HK-2 (cell line): Measurements from ENCODE around the gene C5AR2.
"Not testable (repeated sequence)": the region's sequence is repeated elsewhere in the genome, so short reads cannot be mapped to it uniquely, and the experiment has no call there.

Source experiments
- DNase-seq: peaks from one replicate; pipeline ENCODE4 v3.0.0-alpha.2; 2018; ENCODE audit not compliant: unreplicated experiment

Gene C5AR2

DNA sequence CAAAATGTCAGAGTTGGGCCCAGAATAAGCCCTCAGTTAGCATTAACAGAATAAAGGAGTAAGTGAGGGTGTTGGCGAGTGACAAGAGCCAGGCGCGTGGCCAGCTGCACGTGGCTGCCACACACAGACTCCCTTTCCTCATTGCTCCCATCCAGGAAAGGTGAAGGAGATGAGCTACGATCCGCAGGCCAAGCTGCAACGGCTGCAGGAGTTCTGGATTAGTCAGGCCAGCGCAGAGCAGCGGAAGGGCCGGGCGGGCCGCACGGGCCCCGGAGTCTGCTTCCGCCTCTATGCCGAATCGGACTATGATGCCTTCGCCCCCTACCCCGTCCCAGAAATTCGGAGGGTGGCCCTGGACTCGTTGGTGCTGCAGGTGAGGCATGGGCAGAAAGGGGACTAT, 30.3 kb downstream of the C5AR2 start:
- no peak for DNase-seq

DNA sequence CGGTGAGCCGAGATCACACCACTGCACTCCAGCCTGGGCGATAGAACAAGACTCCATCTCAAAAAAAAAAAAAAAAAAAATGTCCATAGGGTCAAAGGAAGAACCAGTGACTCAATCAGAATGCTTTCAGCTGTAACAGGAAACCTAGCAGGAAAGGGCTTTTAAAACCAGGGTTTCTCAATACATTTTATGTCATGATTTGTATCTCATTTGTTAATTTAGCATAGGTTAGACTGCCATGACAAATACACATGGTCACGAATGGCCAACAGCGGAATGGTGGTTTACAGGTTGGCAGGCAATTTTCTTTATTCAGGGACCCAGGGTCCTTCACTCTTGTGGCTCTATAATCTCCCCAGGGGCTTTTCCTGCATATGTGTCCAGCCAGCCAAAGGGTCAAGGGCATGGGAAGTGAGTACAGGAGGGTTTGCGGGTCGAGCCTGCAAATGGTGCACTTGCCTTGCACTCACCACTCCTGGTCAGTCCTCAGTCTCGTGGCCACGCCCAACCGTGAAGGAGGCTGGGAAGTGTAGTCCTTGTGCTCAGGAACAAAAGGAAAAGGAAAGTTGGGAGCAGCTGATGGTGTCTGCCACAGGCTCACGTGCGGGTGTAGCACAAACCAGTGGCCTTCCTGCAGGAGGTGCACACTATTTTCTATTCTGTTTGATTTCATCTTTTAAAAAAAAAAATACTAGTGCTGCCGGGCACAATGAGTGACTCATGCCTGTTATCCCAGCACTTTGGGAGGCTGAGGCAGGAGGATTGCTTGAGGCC, 32.0 kb downstream of the C5AR2 start:
- peak; percentile 21 for DNase-seq

DNA sequence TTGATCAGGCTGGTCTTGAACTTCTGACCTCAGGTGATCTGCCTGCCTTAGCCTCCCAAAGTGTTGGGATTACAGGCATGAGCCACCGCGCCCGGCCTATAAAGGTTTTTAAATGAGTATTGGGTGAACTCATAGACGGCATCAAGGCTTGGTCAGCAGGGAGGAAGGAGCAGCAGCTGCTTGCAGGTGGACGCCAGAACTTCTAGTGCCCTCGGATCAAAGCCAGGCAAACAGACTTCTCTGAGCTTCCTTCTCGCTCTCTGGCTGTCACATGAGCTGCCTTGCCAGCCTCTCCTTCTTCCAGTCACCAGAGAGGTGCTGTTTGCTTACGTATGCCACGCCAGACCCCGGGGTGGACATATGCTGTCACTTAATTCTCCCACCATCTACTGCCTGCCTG, 33.5 kb downstream of the C5AR2 start:
- DNase-seq, result not testable (repeated sequence)

DNA sequence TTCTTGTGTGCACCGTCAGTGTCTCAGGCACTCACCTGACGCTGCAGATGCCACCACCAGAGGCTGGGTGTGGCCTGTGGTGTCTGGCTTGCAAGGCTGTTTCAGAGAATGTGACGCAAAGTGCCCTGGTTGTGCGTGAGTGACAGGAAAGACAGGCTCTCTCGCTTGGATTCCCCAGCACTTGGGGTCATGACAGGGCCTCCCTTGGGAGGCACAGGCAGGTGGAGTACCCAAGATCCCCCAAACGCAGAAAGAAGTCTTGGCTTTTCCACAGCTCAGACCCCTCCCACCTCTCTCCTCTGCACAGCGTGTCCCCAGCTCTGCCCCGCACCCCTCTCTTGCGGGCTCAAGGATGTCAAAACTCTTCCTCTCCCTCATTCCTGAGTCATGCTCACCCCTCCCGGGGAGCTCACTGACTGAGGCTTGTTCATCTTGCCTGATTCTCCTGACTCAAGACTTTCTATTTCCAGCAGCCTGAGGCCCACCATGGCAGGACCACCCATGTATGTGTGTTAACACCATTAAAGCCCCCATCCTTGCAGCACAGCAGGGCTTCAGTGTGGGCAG, 38.2 kb downstream of the C5AR2 start:
- no peak for DNase-seq

DNA sequence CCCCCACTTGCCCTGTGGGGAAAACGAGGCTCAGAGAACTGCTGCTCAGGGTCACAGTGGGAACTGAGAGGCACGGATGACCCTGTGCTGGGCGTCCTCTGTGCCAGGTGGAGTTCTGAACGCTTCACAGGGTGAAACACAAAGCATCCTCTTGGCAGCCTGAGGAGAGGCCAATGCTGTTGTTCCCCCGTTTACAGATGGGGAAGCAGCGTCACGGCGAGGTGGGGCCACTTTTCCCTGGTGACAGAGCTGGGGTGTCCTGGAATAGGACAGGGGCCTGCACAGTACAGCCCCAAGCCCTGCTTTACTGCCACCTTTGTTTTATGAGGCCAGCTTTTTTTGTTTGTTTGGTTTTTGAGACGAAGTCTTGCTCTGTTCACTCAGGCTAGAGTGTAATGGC, 39.3 kb downstream of the C5AR2 start:
- no peak for DNase-seq

DNA sequence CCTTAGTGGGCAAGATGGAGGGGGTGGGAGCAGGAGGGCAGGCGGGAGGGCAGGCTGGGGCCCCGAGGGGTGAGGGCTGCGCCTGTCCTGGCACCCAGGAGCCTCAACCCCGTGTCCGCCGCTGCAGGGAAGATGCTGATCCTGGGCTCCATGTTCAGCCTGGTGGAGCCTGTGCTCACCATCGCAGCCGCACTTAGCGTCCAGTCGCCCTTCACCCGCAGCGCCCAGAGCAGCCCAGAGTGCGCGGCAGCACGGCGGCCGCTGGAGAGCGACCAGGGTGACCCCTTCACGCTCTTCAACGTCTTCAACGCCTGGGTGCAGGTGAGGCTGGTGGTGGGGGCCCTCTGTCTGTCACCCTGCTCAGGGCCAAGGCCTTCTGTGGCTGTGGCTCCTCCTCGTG, 40.6 kb downstream of the C5AR2 start:
- no peak for DNase-seq

DNA sequence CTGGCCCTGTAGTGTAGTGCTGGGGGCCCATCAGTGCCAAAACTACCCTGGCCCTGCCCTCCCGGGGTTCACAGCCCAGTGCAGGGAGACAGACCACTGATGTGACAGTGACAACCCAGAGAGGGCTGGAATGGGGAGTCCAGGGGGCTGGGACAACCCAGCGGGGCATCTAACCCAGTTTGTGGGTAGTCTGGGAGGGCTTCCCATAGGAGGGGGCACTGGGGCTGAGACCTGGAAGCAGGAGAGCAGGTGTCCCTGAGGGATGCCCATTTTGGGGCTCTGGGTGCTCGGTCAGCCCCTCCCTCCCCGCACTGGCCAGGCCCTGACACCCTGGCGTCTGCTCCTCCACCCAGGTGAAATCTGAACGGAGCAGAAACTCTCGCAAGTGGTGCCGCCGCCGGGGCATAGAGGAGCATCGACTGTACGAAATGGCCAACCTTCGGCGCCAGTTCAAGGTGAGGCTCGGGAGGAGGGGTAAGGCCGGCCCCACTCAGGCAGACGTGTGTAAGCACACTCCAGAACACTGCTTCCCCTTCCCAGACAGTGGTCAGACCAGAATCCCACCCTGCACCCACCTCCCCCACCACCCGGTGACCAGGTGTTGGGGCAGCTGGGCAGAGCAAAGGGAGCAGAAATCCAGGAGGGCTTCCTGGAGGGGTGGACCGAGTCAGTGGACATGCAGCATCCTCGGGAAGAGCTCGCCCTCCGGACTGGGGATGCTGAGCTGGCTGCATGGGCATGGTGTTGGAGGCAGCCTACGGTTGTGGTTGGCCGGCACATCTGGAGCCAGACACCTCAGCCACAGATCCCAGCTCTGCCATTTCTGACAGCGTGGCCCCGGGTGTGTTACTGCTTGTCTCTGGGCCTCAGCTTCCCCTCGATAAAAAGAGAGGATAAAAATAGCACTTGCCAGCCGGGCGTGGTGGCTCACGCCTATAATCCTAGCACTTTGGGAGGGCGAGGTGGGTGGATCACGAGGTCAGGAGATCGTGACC, 41.6 kb downstream of the C5AR2 start:
- no peak for DNase-seq

DNA sequence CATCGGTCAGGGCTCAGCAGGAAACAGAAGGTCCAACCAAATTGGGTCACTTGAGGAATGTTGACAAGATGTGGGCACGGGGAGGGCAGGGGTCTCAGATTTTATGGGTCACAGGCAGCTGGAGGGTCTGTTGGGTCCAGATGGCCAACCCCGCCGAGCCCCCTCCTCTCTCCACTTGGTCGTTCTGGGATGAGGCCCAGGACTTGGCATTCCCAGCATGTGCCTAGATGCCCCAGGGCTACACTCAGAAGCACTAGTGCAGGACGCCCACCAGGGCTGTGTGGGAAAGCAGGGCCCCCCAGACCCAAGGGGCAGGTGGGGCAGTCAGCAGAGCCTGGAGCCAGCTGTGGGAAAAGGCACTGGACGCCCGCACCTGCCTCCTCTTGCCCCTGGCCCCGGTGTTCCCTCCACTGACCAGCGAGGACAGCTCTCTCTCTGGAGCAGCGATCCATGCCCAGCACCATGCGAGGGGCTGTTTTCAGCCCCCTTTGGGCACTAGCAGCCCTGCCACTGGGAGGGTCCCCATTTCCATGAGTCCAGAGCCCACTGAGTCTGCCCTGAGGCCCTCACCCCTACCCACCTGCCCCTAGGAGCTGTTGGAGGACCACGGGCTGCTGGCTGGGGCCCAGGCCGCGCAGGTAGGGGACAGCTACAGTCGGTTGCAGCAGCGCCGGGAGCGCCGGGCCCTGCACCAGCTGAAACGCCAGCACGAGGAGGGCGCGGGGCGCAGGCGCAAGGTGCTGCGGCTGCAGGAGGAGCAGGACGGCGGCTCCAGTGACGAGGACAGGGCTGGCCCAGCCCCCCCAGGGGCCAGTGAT, 43.1 kb downstream of the C5AR2 start:
- no peak for DNase-seq

DNA sequence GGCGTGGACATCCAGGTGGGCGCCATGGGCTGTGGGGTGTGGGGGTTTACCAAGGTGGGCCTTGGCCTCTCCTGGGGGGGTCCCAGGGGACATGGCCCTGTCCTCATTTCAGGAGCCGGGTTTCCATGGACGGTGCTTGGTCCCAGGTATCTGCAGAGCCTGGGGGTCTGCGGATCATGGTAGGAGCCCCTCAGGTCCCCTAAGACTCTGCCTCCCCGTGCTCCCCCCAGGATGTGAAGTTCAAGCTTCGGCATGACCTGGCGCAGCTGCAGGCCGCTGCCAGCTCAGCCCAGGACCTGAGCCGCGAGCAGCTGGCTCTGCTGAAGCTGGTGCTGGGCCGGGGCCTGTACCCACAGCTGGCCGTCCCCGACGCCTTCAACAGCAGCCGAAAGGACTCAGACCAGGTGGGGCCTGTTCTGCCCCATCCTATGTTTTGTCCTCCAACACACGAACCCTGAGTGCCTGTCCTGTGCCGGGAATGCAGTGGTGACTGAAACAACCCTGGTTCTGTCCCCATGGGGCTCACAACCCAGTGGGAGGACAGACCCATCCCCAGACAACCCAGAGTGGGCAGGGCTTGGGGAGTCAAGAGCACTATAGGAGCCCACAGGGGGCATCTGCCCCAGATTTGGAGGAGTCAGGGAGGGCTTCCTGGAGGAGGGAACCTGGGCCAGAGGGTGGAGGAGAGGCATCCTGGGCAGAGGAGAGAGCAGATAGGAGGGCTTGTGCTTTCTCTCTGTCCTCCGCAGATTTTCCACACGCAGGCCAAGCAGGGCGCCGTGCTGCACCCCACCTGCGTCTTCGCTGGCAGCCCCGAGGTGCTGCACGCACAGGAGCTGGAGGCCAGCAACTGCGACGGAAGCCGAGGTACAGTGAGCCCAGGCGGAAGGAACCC, 44.0 kb downstream of the C5AR2 start:
- no peak for DNase-seq

DNA sequence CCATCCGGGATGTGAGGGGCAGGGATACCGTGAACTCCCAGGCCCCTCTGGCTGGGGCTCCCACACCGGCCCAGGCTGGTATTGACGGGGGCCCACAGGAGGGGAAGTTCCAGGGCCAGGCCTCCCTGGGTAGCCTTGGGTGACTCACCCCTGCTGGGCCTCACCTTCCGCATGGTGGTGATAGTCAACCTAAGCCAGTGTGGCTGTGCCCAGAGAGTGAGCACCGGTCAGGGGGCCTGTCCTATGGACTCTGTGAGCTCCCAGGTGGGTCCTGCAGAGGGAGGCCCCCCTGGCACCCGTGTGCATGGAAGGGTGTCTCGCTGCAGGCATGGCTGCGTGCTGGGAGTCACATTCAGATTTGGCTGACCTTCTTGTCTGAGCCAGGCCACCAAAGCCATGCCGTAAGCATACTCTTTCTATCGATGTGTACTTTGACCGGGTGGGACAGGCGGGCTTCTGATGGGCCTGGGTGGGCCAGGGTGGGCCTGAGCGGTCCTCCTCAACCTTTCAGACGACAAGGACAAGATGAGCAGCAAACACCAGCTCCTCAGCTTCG, 44.7 kb downstream of the C5AR2 start:
- DNase-seq, result peak; percentile 41

DNA sequence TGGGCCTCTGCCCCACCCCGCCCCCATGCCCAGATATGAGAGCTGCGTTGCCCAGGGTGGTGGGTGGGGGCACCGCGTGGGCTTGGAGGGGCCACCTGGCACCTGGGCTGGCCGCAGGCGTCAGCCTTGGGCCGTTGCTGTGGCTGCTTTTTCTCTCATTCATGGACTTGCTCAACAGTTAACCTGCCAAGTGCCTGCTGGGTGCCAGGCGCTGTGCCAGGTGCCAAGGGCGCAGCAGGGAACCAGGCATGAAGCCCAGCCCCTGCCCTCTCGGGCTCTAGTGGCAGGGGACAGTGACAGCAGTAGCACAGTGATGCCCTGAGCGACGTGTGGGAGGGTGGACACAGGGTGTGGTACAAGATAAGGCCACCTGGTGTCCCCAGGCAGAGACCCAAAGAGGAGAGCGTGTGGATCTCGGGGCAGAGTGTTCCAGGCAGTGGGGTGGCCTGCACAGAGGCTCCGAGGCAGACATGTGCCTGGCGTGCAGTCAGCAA, 45.3 kb downstream of the C5AR2 start:
- no peak for DNase-seq

DNA sequence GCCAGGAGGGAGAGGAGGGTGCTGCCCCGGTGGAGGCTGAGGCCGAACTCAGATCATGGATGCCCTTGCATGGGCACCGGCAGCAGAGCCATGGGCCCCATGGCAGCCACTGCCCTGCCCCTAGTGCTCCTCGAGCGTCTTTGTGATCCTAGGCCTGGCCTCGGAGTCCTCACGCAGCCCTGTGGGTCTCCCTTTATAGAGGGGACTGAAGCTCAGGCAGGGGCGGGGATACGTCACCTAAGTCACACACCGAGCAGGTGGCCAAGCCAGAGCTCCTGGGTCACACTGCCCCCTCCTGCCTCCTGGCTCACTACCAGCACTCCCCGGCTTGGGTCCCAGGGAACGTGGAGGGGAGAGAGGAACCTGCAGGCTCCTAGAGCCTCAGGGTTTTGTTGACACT, 45.8 kb downstream of the C5AR2 start:
- DNase-seq, result no peak

DNA sequence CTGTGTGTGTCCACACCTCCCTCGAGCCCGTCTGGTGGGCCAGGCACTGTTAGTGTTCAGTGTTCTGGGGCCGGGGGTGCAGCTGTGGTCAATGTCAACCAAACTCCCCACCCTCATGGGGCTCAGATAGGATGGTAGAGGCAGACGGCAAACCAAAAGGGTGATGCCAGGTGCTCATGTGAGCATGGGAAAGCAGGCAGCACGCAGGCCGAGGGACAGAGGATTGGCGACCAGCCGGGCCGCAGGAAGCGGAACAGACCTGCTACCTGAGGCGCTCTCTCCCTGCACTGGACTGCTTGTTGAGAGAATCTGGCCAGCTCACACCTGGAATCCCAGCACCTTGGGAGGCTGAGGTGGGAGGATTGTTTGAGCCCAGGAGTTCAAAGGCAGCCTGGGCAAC, 46.3 kb downstream of the C5AR2 start:
- DNase-seq, result no peak

DNA sequence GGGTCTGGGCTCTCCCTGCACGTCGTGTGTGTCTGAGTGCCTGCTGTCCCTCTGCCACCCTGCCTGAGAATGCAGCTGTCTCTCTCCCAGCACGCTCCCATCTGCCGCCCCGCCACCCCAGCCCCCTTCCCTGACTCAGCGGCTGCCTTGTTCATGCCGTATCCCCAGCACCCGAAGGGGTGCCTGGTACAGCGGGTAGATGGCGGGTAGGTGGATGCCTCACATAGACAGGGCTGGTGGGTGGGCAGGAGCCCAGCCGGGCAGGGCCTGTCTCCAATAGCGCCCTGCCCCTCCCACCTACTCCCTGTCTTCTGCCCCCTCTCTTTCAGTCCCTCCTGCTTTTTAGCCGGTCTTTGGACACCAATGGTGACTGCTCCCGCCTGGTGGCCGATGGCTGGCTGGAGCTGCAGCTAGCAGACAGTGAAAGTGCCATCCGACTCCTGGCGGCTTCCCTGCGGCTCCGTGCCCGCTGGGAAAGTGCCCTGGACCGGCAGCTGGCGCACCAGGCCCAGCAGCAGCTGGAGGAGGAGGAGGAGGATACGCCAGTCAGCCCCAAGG, 47.5 kb downstream of the C5AR2 start:
- DNase-seq, result no peak

DNA sequence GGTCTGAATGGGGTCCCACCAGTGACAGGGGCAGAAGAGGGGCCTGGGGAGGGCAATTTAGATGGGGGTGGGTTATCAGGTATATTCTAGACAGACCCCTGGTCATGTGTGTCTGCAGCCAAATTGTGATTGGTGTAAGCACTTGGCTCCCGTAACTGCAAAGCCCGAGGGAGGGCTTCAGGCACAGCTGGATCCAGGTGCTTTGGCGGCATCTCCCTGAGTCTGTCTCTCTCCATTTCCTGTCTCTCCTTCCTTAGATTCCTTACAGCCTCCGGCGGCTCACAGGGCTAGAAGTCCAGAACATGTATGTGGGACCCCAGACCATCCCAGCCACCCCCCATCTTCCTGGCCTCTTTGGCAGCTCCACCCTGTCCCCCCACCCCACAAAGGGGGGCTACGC, 48.6 kb downstream of the C5AR2 start:
- DNase-seq, result no peak

DNA sequence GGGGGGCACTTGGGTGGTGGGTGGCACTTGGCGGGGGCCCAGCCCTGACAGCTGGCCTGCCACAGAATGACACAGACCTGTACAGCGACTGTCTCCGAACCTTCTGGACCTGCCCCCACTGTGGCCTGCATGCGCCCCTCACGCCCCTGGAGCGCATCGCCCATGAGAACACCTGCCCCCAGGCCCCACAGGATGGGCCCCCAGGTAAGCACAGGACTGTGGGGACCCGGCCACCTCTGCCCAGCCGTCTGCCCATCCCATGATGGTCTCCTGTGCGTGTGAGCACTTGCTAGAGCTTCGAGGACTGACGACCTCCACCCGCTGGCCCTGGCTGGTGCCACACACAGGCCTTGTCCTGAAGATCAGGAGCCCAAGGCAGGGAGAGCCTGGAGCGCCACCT, 49.1 kb downstream of the C5AR2 start:
- DNase-seq, result no peak

DNA sequence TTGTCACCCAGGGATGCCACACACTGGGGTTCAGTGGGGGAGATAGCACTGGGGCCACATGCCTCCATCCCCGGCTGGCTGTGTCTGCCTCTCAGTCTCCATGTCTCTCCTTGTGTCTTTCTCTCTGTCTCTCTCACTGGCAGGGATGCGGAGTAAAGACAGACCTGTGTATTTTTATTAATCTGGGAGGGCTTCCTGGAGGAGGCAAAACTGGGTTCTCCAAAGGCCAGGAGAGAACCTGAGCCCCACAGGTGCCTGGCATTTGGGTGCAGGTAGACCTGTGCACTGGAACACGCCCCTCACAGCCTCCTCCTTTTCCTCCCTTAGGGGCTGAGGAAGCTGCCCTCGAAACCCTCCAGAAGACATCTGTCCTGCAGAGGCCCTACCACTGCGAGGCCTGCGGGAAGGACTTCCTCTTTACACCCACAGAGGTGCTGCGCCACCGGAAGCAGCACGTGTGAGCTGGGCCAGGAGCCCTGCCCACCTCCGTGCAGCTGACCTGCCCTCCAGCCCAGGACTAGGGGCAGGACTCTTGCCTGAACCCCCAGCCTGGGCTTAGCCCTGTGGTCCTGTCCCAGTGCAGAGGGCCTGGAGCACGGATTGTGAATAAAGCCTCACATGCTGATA, 49.8 kb downstream of the C5AR2 start:
- no peak for DNase-seq

DNA sequence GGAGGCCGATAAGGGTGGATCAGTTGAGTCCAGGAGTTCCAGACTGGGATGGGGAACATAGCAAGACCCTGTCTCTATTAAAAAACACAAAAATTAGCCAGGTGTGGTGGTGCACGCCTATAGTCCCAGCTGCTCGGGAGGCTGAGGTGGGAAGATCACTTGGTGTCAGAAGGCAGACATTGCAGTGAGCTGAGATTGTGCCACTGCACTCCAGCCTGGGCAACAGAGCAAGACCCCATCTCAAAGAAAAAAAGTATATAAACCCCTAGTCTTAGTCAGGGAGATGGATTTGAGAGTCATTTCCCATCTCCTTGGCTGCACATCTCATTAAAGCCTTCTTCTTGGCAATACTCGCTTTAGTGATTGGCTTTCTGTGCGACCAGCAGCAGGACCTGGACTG, 51.9 kb downstream of the C5AR2 start:
- DNase-seq, result not testable (repeated sequence)

DNA sequence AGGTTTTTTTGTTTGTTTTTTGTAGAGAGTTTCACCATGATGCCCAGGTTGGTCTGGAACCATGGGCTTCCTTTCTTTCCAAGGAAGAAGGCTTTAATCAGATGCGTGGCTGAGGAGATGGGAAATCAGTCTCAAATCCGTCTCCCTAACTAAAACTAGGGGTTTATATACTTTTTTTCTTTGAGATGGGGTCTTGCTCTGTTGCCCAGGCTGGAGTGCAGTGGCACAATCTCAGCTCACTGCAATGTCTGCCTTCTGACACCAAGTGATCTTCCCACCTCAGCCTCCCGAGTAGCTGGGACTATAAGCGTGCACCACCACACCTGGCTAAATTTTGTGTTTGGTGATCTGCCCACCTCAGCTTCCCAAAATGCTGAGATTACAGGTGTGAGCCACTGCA, 52.6 kb downstream of the C5AR2 start:
- not testable (repeated sequence) for DNase-seq
